HG03025 (cell line): Measurements from ENCODE around the gene USP20.
A peak's percentile ranks its signal among the peaks of the same experiment; 100 is the strongest.
"Not testable (repeated sequence)": the region's sequence is repeated elsewhere in the genome, so short reads cannot be mapped to it uniquely, and the experiment has no call there.

Experiments
- ATAC-seq: cut with Tn5 transposase; IDR thresholded peaks from one replicate; pipeline ENCODE4 v1.9.1; 2021; ENCODE audit warnings: mild to moderate bottlenecking, moderate library complexity; ENCODE audit not compliant: unreplicated experiment, low FRiP score

Gene USP20

GRCh38 chr9:129887334-129888292 lies 52.4 kb downstream of the USP20 start:
- ATAC-seq, result no peak

- peak; percentile 48 for ATAC-seq
Measured at GRCh38 chr9:129888293-129889121, 53.2 kb downstream of the USP20 start.

GRCh38 chr9:129889122-129889940 lies 54.1 kb downstream of the USP20 start:
- ATAC-seq, result no peak

- ATAC-seq, result no peak
Measured at GRCh38 chr9:129889941-129890717, 54.9 kb downstream of the USP20 start.

GRCh38 chr9:129890718-129891299 lies 55.6 kb downstream of the USP20 start:
- not testable (repeated sequence) for ATAC-seq

GRCh38 chr9:129891569-129891968 lies 56.3 kb downstream of the USP20 start:
- no peak for ATAC-seq

GRCh38 chr9:129894120-129894823 lies 59.0 kb downstream of the USP20 start:
- ATAC-seq, result no peak

GRCh38 chr9:129895376-129896268 lies 60.4 kb downstream of the USP20 start:
- no peak for ATAC-seq

- ATAC-seq, result no peak
Measured at GRCh38 chr9:129897263-129897662, 62.0 kb downstream of the USP20 start.

- ATAC-seq, result no peak
Measured at GRCh38 chr9:129898185-129898584, 62.9 kb downstream of the USP20 start.

- ATAC-seq, result no peak
Measured at GRCh38 chr9:129899620-129900019, 64.4 kb downstream of the USP20 start.

- ATAC-seq, result no peak
Measured at GRCh38 chr9:129900263-129901027, 65.2 kb downstream of the USP20 start.

GRCh38 chr9:129901993-129902739 lies 66.9 kb downstream of the USP20 start:
- no peak for ATAC-seq

- no peak for ATAC-seq
Measured at GRCh38 chr9:129902740-129903134, 67.5 kb downstream of the USP20 start.

GRCh38 chr9:129904734-129905133 lies 69.5 kb downstream of the USP20 start:
- no peak for ATAC-seq

- no peak for ATAC-seq
Measured at GRCh38 chr9:129906298-129906697, 71.0 kb downstream of the USP20 start.
